SK-N-SH (cell line): ENCODE results near the gene CETP. TPM values are rescaled to one million over a fixed set of nuclear protein-coding genes. Genes with fewer than 3 reads are reported as not detected.

Experiments used
- CTCF ChIA-PET: fragments of 300-600, 350-600 bp; formaldehyde crosslinking; extraction: SDS; loops from one replicate; lab custom pipeline; 2021; lab: Yijun Ruan, JAX
- POLR2A ChIA-PET: fragments of 350-600 bp; sonication (Branson Sonifier 250); formaldehyde crosslinking; extraction: SDS; loops from one replicate; lab custom pipeline; 2020; ENCODE audit warnings: antibody characterized with exemption, inconsistent platforms; lab: Yijun Ruan, JAX
- DNase-seq: peaks from one replicate; pipeline ENCODE4 v3.0.0; 2012
- H2AFZ ChIP-seq: fragments of 200-600 bp; sonication (generic); 2 replicates; pipeline ENCODE4 v1.8.1; 2016; ENCODE audit warnings: antibody characterized with exemption, mild to moderate bottlenecking, low read depth
- H3F3A ChIP-seq: fragments of 200-600 bp; sonication (generic); replicated peaks from 2 replicates; pipeline ENCODE3; 2016; ENCODE audit warnings: antibody characterized with exemption, mild to moderate bottlenecking; ENCODE audit not compliant: insufficient read depth
- H3K27ac ChIP-seq, 2 experiments: fragments of 200-500 bp in 1 of 2; fragments of 200-600 bp in 1 of 2; sonication (Bioruptor generic) in 1 of 2; sonication (generic), shearing (Covaris generic) in 1 of 2; 2 replicates each; pipeline versions ENCODE4 v1.5.1 to v1.6.1; 2014 to 2016; ENCODE audit warnings: low read depth in 2 of 2, inconsistent platforms in 1 of 2, low read length in 1 of 2, mild to moderate bottlenecking in 1 of 2, mixed read lengths in 1 of 2
- H3K27me3 ChIP-seq: fragments of 200-600 bp; sonication (generic), shearing (Covaris generic); 2 replicates; pipeline ENCODE4 v1.6.1; 2016; ENCODE audit warnings: mixed run types; ENCODE audit not compliant: insufficient read depth
- H3K36me3 ChIP-seq, 2 experiments: fragments of 200-500 bp in 1 of 2; fragments of 200-600 bp in 1 of 2; sonication (Bioruptor generic) in 1 of 2; sonication (generic) in 1 of 2; replicated peaks in 1 of 2; 2 replicates each; pipeline versions ENCODE3 to v1.5.1; 2014 to 2016; ENCODE audit warnings: low read length in 1 of 2, mild to moderate bottlenecking in 1 of 2; ENCODE audit not compliant: insufficient read depth in 2 of 2, control insufficient read depth in 1 of 2
- H3K4me1 ChIP-seq, 2 experiments: fragments of 200-500 bp in 1 of 2; fragments of 200-600 bp in 1 of 2; sonication (Bioruptor generic) in 1 of 2; sonication (generic), shearing (Covaris generic) in 1 of 2; 2 replicates each; pipeline versions ENCODE4 v1.5.1 to v1.6.1; 2014 to 2016; ENCODE audit warnings: low read depth in 1 of 2, low read length in 1 of 2, mixed run types in 1 of 2; ENCODE audit not compliant: insufficient read depth in 2 of 2, control insufficient read depth in 1 of 2
- H3K4me2 ChIP-seq: fragments of 200-600 bp; sonication (generic), shearing (Covaris generic); 2 replicates; pipeline ENCODE4 v1.6.1; 2017; ENCODE audit warnings: mixed run types
- H3K4me3 ChIP-seq, 2 experiments: fragments of 200-500 bp in 1 of 2; fragments of 200-600 bp in 1 of 2; sonication (Bioruptor generic) in 1 of 2; sonication (generic), shearing (Covaris generic) in 1 of 2; 2 replicates each; pipeline versions ENCODE4 v1.5.1 to v1.8.1; 2014 to 2016; ENCODE audit warnings: low read depth in 2 of 2, inconsistent platforms in 1 of 2, low read length in 1 of 2, mild to moderate bottlenecking in 1 of 2, mixed read lengths in 1 of 2, moderate library complexity in 1 of 2
- H3K79me2 ChIP-seq: fragments of 200-600 bp; sonication (generic); 2 replicates; pipeline ENCODE4 v1.8.1; 2017; ENCODE audit warnings: mild to moderate bottlenecking; ENCODE audit not compliant: insufficient read depth
- H3K9ac ChIP-seq: fragments of 200-600 bp; sonication (generic); 2 replicates; pipeline ENCODE4 v1.6.1; 2017; ENCODE audit warnings: mixed run types
- H3K9me2 ChIP-seq: fragments of 200-600 bp; sonication (generic); 2 replicates; pipeline ENCODE4 v1.6.1; 2017; ENCODE audit warnings: mixed run types
- H3K9me3 ChIP-seq: fragments of 200-600 bp; sonication (generic); 2 replicates; pipeline ENCODE4 v1.6.1; 2017; ENCODE audit warnings: mixed run types, mild to moderate bottlenecking, moderate library complexity
- H4K20me1 ChIP-seq: fragments of 200-600 bp; sonication (generic); 2 replicates; pipeline ENCODE4 v1.6.1; 2017; ENCODE audit warnings: mild to moderate bottlenecking, mixed run types; ENCODE audit not compliant: insufficient read depth
- CHD2 ChIP-seq: fragments of 150-350 bp; IDR thresholded peaks from 2 replicates; pipeline ENCODE4 v1.6.1; 2018; ENCODE audit warnings: low read length; ENCODE audit not compliant: partially characterized antibody
- EZH2phosphoT487 ChIP-seq: fragments of 200-600 bp; sonication (generic); IDR thresholded peaks from 2 replicates; pipeline ENCODE4 v1.6.1; 2017; ENCODE audit warnings: low read depth, mixed run types, mild to moderate bottlenecking, antibody characterized with exemption, moderate library complexity, borderline replicate concordance
- MXI1 ChIP-seq: IDR thresholded peaks from 2 replicates; pipeline ENCODE4 v1.6.1; 2012; ENCODE audit warnings: mild to moderate bottlenecking, low read depth, low read length, improper control_type of control experiment
- RCOR1 ChIP-seq: fragments of 150-350 bp; IDR thresholded peaks from 2 replicates; pipeline ENCODE4 v1.6.1; 2017; ENCODE audit warnings: antibody characterized with exemption, low read length
- RFX5 ChIP-seq: IDR thresholded peaks from 2 replicates; pipeline ENCODE4 v1.6.1; 2012; ENCODE audit warnings: mild to moderate bottlenecking, improper control_type of control experiment, low read length
- SMC3 ChIP-seq: IDR thresholded peaks from 2 replicates; pipeline ENCODE4 v1.6.1; 2012; ENCODE audit warnings: low read depth, low read length, improper control_type of control experiment
- TAF1 ChIP-seq: IDR thresholded peaks from 2 replicates; pipeline ENCODE4 v1.6.1; 2012; ENCODE audit warnings: low read depth, mild to moderate bottlenecking, low read length, moderate library complexity, borderline replicate concordance
- TEAD4 ChIP-seq: IDR thresholded peaks from 2 replicates; pipeline ENCODE4 v1.4.0; 2012; ENCODE audit warnings: mild to moderate bottlenecking, borderline replicate concordance; ENCODE audit not compliant: insufficient read depth
- WGBS: methylation state at CpG from one replicate; pipeline ENCODE4 v1.1.6; 2017; ENCODE audit warnings: low lambda C conversion rate; 5-methylcytosine and 5-hydroxymethylcytosine counted together
- polyA plus RNA-seq, 3 experiments: library from polyadenylated mRNA; depleted of rRNA; stranded (reverse); fragments of >200 nt; gene quantifications; 2 replicates each; pipeline ENCODE4 v1.2.3, GENCODE V29; 2012
- TF ChIP-seq, protein P1 (sequence below): IDR thresholded peaks from 2 replicates; pipeline ENCODE4 v1.4.0; 2012; ENCODE audit warnings: low read depth, borderline replicate concordance
- TF ChIP-seq, protein P2 (sequence below): IDR thresholded peaks from 2 replicates; pipeline ENCODE4 v1.4.0; 2012; ENCODE audit warnings: low read depth, borderline replicate concordance
- TF ChIP-seq, protein P3 (sequence below): IDR thresholded peaks from 2 replicates; pipeline ENCODE4 v1.6.1; 2012; ENCODE audit warnings: mild to moderate bottlenecking, low read depth, low read length, moderate library complexity
- TF ChIP-seq, protein P4 (sequence below): fragments of 150-350 bp; IDR thresholded peaks from 2 replicates; pipeline ENCODE4 v1.6.1; 2017; ENCODE audit warnings: antibody characterized with exemption, low read length, low read depth, borderline replicate concordance
- TF ChIP-seq, protein P5 (sequence below): fragments of 150-350 bp; IDR thresholded peaks from 2 replicates; pipeline ENCODE4 v1.6.1; 2016; ENCODE audit warnings: mild to moderate bottlenecking, low read depth, low read length
- TF ChIP-seq, protein P6 (sequence below): fragments of 200-600 bp; sonication (generic); IDR thresholded peaks from 2 replicates; pipeline ENCODE4 v1.6.1; 2017; ENCODE audit warnings: antibody characterized with exemption, mild to moderate bottlenecking, moderate library complexity

CETP gene
- polyA plus RNA-seq, 1 of the 3 experiments (the other 2 are of a cell fraction) = not detected

DNA sequence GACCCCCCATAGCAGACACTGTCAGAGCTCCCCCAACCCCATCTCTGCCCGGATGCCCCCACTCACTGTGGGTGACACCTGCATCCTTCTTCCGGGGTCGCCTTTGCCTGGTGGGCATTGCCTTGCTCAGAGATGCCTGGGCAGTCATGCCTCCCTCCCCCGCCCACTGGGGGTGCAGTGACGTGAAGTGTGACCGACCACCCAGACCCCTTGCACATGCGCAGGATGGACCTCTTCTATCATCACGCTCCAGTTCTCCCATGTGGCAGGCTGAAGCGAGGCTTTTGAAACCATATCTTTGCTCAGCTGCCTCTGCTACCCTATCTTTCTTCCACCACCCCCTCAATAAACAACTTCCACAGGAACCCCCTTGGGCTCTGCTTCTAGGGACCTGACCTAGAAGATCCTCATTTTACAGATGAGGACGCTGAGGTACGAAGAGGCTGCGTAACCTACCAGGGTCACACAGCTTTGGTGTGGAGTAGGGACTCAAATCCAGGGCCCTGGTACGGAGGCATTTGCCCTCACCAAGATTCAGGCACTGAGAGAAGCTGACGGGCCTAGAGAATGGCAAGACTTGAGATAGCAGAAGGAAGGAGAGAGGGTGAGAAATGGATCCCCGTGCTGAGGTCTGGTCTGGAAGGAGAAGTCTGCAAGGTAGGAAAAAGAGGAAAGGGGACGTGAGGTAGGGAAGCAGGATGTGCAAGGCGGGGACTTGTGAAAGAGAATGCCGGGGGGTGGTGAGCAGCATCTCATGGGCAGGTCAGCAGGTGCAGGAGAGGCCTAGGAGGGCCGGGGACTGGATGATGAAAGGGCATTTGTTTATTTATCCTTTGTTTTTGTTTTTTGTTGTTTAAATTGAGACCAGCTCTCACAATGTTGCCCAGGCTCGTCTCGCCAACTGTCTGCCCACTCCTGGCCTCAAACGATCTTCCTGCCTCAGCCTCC, 42.0 kb downstream of the CETP start (continued):
- TF ChIP-seq MXI1 = no peak
- TF ChIP-seq TEAD4 = no peak
- no peak for TF ChIP-seq RFX5
- no peak for TF ChIP-seq TAF1

DNA sequence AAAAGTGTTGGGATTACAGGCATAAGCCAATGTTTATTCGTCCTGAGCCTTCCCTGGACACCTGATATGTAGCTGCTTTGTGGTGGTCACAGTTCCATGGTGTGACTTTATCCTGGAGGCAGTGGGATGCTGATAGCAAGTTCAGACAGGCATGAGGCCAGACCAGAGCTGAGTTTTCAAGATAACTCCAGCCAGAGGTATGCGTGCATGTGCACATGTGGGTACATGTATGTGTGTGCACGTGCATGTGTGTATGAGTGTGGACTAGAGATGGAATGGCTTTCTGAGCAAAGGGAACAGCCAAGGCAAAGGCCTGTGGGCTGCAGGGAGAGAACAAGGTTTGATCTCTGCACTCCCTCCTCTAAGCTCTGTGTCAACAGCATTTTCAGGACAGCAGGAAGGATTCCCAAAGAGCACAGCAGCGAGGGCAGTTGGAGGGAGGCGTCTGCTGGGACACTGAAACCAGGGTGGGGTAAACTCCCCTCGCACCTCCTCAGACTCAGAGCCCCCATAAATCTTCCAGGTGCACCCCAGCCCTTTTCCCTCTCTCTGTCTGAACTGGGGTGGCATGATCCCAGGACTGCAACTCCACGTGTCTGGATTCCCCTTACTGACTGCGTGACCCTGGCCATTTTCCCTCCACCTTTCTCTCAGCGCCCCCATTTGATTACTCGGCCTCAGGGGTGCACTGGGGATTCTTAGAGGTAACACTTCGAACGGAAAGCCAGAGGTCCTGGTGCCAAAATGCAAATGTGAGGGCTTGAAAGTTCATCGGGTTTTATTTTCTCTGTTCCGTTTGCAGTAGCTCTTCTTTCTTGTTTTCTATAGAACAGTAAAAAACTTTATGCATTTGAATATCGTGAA, 42.9 kb downstream of the CETP start:
- Histone ChIP-seq H3F3A (no peaks in the 10 kb centered on the region), H2AFZ (no peak overlapping the region), H3K4me2 (no peak overlapping the region), H3K79me2 (no peaks in the 10 kb centered on the region), H3K36me3 (no peaks in the 10 kb centered on the region), H3K9me3 (no peaks in the 10 kb centered on the region), H3K27ac (no peak overlapping the region), H3K4me3 (no peak overlapping the region), H3K27me3 (no peaks in the 10 kb centered on the region), H3K9ac (no peak overlapping the region), H3K9me2 (no peaks in the 10 kb centered on the region), H3K4me1 (peaks cover 0 to 12% of the 10 kb centered on the region in 2 experiments; a peak in 2 of 4 replicates), H4K20me1 (no peaks in the 10 kb centered on the region)
- CTCF ChIA-PET = interaction anchor here (0.8 kb wide), 1 partner anchor 15 kb away, joined by 3 read pairs; the partner anchor contains the start of gene NLRC5
- 86% methylated on average over 15 of the region's 15 CpGs for WGBS
- POLR2A ChIA-PET = no interaction called here
- DNase-seq = no peak
- TF ChIP-seq, protein P1, sequence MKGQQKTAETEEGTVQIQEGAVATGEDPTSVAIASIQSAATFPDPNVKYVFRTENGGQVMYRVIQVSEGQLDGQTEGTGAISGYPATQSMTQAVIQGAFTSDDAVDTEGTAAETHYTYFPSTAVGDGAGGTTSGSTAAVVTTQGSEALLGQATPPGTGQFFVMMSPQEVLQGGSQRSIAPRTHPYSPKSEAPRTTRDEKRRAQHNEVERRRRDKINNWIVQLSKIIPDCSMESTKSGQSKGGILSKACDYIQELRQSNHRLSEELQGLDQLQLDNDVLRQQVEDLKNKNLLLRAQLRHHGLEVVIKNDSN = no peak
- no peak for TF ChIP-seq SMC3
- TF ChIP-seq RCOR1 = no peak
- TF ChIP-seq, protein P2, sequence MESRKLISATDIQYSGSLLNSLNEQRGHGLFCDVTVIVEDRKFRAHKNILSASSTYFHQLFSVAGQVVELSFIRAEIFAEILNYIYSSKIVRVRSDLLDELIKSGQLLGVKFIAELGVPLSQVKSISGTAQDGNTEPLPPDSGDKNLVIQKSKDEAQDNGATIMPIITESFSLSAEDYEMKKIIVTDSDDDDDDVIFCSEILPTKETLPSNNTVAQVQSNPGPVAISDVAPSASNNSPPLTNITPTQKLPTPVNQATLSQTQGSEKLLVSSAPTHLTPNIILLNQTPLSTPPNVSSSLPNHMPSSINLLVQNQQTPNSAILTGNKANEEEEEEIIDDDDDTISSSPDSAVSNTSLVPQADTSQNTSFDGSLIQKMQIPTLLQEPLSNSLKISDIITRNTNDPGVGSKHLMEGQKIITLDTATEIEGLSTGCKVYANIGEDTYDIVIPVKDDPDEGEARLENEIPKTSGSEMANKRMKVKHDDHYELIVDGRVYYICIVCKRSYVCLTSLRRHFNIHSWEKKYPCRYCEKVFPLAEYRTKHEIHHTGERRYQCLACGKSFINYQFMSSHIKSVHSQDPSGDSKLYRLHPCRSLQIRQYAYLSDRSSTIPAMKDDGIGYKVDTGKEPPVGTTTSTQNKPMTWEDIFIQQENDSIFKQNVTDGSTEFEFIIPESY = no peak
- no peak for TF ChIP-seq CHD2
- TF ChIP-seq, protein P3, sequence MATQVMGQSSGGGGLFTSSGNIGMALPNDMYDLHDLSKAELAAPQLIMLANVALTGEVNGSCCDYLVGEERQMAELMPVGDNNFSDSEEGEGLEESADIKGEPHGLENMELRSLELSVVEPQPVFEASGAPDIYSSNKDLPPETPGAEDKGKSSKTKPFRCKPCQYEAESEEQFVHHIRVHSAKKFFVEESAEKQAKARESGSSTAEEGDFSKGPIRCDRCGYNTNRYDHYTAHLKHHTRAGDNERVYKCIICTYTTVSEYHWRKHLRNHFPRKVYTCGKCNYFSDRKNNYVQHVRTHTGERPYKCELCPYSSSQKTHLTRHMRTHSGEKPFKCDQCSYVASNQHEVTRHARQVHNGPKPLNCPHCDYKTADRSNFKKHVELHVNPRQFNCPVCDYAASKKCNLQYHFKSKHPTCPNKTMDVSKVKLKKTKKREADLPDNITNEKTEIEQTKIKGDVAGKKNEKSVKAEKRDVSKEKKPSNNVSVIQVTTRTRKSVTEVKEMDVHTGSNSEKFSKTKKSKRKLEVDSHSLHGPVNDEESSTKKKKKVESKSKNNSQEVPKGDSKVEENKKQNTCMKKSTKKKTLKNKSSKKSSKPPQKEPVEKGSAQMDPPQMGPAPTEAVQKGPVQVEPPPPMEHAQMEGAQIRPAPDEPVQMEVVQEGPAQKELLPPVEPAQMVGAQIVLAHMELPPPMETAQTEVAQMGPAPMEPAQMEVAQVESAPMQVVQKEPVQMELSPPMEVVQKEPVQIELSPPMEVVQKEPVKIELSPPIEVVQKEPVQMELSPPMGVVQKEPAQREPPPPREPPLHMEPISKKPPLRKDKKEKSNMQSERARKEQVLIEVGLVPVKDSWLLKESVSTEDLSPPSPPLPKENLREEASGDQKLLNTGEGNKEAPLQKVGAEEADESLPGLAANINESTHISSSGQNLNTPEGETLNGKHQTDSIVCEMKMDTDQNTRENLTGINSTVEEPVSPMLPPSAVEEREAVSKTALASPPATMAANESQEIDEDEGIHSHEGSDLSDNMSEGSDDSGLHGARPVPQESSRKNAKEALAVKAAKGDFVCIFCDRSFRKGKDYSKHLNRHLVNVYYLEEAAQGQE = no peak
- TF ChIP-seq, protein P4, sequence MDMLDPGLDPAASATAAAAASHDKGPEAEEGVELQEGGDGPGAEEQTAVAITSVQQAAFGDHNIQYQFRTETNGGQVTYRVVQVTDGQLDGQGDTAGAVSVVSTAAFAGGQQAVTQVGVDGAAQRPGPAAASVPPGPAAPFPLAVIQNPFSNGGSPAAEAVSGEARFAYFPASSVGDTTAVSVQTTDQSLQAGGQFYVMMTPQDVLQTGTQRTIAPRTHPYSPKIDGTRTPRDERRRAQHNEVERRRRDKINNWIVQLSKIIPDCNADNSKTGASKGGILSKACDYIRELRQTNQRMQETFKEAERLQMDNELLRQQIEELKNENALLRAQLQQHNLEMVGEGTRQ = no peak
- TF ChIP-seq, protein P5, sequence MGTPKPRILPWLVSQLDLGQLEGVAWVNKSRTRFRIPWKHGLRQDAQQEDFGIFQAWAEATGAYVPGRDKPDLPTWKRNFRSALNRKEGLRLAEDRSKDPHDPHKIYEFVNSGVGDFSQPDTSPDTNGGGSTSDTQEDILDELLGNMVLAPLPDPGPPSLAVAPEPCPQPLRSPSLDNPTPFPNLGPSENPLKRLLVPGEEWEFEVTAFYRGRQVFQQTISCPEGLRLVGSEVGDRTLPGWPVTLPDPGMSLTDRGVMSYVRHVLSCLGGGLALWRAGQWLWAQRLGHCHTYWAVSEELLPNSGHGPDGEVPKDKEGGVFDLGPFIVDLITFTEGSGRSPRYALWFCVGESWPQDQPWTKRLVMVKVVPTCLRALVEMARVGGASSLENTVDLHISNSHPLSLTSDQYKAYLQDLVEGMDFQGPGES = no peak
- TF ChIP-seq EZH2phosphoT487 = no peak
- no peak for TF ChIP-seq RFX5
- TF ChIP-seq, protein P6, sequence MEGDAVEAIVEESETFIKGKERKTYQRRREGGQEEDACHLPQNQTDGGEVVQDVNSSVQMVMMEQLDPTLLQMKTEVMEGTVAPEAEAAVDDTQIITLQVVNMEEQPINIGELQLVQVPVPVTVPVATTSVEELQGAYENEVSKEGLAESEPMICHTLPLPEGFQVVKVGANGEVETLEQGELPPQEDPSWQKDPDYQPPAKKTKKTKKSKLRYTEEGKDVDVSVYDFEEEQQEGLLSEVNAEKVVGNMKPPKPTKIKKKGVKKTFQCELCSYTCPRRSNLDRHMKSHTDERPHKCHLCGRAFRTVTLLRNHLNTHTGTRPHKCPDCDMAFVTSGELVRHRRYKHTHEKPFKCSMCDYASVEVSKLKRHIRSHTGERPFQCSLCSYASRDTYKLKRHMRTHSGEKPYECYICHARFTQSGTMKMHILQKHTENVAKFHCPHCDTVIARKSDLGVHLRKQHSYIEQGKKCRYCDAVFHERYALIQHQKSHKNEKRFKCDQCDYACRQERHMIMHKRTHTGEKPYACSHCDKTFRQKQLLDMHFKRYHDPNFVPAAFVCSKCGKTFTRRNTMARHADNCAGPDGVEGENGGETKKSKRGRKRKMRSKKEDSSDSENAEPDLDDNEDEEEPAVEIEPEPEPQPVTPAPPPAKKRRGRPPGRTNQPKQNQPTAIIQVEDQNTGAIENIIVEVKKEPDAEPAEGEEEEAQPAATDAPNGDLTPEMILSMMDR = no peak
